Caco-2 (cell line): Measurements from ENCODE around the gene QRICH1. TPM values are rescaled to one million over a fixed set of nuclear protein-coding genes. Genes with fewer than 3 reads are reported as not detected.

Experiments used
- BruUV-seq: library from RNA; stranded (reverse); fragments of 400-500 nt; replicated peaks from 2 replicates; lab custom pipeline; 2021; lab: Mats Ljungman, UMichigan
- CTCF ChIA-PET: fragments of 300-600 bp; sonication (Branson Sonifier 250); formaldehyde crosslinking; loops from one replicate; lab custom pipeline; 2022; ENCODE audit warnings: antibody characterized with exemption; lab: Charles Lee
- POLR2A ChIA-PET: fragments of 300-600 bp; sonication (Branson Sonifier 250); formaldehyde crosslinking; loops from one replicate; lab custom pipeline; 2022; ENCODE audit warnings: antibody characterized with exemption; lab: Charles Lee
- DNase-seq, 2 experiments: peaks; one replicate each; pipeline versions ENCODE4 v3.0.0 to v3.0.0-alpha.2; 2020 to 2022
- H3K27me3 ChIP-seq: replicated peaks from 2 replicates; pipeline ENCODE4 v1.6.0; 2011; ENCODE audit warnings: low read length; ENCODE audit not compliant: control insufficient read depth, insufficient read depth
- H3K36me3 ChIP-seq: 2 replicates; pipeline ENCODE4 v1.5.1; 2011; ENCODE audit warnings: low read length; ENCODE audit not compliant: control insufficient read depth, insufficient read depth
- H3K4me1 ChIP-seq: fragments of 250-450 bp; sonication (Bioruptor Pico); 2 replicates; pipeline ENCODE4 v1.5.1; 2020; ENCODE audit warnings: mild to moderate bottlenecking
- H3K4me3 ChIP-seq: 2 replicates; pipeline ENCODE4 v1.5.1; 2011; ENCODE audit warnings: low read depth, mild to moderate bottlenecking, control low read depth, low read length
- H3K9me3 ChIP-seq: fragments of 250-450 bp; sonication (Bioruptor Pico); 2 replicates; pipeline ENCODE4 v1.5.1; 2020; ENCODE audit warnings: mild to moderate bottlenecking, moderate library complexity
- H3K27ac Mint-ChIP-seq: one replicate; pipeline ENCODE4 v1.8.0; 2022; ENCODE audit warnings: mixed read lengths; ENCODE audit not compliant: unreplicated experiment
- H3K27me3 Mint-ChIP-seq: one replicate; pipeline ENCODE4 v1.8.0; 2022; ENCODE audit warnings: mixed read lengths; ENCODE audit not compliant: insufficient read depth, unreplicated experiment
- H3K36me3 Mint-ChIP-seq: one replicate; pipeline ENCODE4 v1.8.0; 2022; ENCODE audit warnings: mild to moderate bottlenecking, mixed read lengths; ENCODE audit not compliant: insufficient read depth, unreplicated experiment
- H3K4me1 Mint-ChIP-seq: one replicate; pipeline ENCODE4 v1.8.0; 2022; ENCODE audit warnings: low read depth, mixed read lengths; ENCODE audit not compliant: unreplicated experiment
- H3K4me3 Mint-ChIP-seq: one replicate; pipeline ENCODE4 v1.8.0; 2022; ENCODE audit warnings: mild to moderate bottlenecking, moderate library complexity, mixed read lengths; ENCODE audit not compliant: unreplicated experiment
- H3K9me3 Mint-ChIP-seq: one replicate; pipeline ENCODE4 v1.8.0; 2022; ENCODE audit warnings: mixed read lengths; ENCODE audit not compliant: unreplicated experiment
- intact Hi-C: fragments of 100-400 bp; cut with micrococcal nuclease; formaldehyde crosslinking; loops from one replicate; pipeline ENCODE4 v1.10.0; 2022; ENCODE audit not compliant: unreplicated experiment
- total RNA-seq: library from RNA; stranded (reverse); gene quantifications from 2 replicates; pipeline ENCODE4 v1.2.3, GENCODE V29; 2022
- TF ChIP-seq, protein P1 (sequence below), 2 experiments: fragments of 200-600 bp in 1 of 2; IDR thresholded peaks; 1 replicate in 1 of 2; 2 replicates in 1 of 2; pipeline versions ENCODE4 v1.5.1 to v1.8.0; 2011 to 2022; ENCODE audit warnings: antibody characterized with exemption in 1 of 2, control low read depth in 1 of 2, inconsistent platforms in 1 of 2, low read depth in 1 of 2, low read length in 1 of 2, mild to moderate bottlenecking in 1 of 2, moderate library complexity in 1 of 2; ENCODE audit not compliant: insufficient read depth in 1 of 2, severe bottlenecking in 1 of 2, unreplicated experiment in 1 of 2

QRICH1 gene
- total RNA-seq, 1 experiment from 2014 or later: 119 TPM

DNA sequence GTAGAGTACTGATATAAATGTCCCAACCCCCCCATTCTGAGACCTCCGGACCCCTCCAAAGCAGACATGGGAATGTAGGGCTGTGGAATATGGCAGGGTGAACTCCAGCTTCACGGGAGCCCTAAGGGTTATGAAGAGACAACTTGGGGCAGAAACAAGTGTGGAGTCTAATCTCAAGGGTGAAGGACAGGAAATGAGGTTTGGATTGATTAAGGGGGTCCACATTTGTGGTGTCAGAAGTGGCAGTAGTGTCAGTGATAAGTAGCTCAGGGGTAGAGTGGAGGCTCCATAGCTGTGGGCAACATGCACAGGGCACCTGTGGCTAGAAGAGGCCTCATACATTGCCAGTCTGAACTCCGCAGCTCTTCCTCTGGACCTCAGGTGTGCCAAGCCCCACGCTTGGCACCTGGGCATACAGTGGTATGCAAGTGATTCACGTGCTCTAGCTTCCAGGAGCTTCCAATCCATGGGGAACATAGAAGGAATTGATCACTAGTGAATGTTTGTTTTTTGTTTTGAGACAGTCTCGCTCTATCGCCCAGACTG, 108.0 kb downstream of the QRICH1 start:
- Mint-ChIP-seq H3K27me3 (no peaks in the 10 kb centered on the region), H3K4me1 (peaks cover 13% of the 10 kb centered on the region), H3K36me3 (peaks cover 50% of the 10 kb centered on the region), H3K4me3 (no peak overlapping the region), H3K27ac (no peak overlapping the region), H3K9me3 (no peaks in the 10 kb centered on the region)
- H3K27me3 ChIP-seq: no peaks in the 10 kb centered on the region
- H3K36me3 ChIP-seq: peaks cover 1% of the 10 kb centered on the region
- CTCF ChIA-PET: interaction anchor here (1.2 kb wide), 1 partner anchor 21 kb away, joined by 4 read pairs; the partner anchor contains the start of gene WDR6
- intact Hi-C loops: no loop called here
- peaks cover 5% of the 10 kb centered on the region for H3K4me1 ChIP-seq
- TF ChIP-seq, protein P1, sequence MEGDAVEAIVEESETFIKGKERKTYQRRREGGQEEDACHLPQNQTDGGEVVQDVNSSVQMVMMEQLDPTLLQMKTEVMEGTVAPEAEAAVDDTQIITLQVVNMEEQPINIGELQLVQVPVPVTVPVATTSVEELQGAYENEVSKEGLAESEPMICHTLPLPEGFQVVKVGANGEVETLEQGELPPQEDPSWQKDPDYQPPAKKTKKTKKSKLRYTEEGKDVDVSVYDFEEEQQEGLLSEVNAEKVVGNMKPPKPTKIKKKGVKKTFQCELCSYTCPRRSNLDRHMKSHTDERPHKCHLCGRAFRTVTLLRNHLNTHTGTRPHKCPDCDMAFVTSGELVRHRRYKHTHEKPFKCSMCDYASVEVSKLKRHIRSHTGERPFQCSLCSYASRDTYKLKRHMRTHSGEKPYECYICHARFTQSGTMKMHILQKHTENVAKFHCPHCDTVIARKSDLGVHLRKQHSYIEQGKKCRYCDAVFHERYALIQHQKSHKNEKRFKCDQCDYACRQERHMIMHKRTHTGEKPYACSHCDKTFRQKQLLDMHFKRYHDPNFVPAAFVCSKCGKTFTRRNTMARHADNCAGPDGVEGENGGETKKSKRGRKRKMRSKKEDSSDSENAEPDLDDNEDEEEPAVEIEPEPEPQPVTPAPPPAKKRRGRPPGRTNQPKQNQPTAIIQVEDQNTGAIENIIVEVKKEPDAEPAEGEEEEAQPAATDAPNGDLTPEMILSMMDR (IDR thresholded peaks at IDR 0.05; ENCODE audit: insufficient read depth in 1 of 2, low read depth in 1 of 2, low read length in 1 of 2, severe bottlenecking in 1 of 2, unreplicated experiment in 1 of 2): no peak
- no TSS peak for BruUV-seq
- no peaks in the 10 kb centered on the region for H3K9me3 ChIP-seq
- no peak overlapping the region for H3K4me3 ChIP-seq
- DNase-seq: no peak
- POLR2A ChIA-PET: no interaction called here

- no peak for DNase-seq
- peaks cover 58% of the 10 kb centered on the region for H3K36me3 Mint-ChIP-seq
- Histone ChIP-seq H3K4me3 (no peak overlapping the region), H3K36me3 (peaks cover 1% of the 10 kb centered on the region), H3K9me3 (no peaks in the 10 kb centered on the region), H3K27me3 (no peaks in the 10 kb centered on the region), H3K4me1 (peaks cover 5% of the 10 kb centered on the region)
- ChIA-PET POLR2A (no interaction called here), CTCF (no interaction called here)
- H3K4me1 Mint-ChIP-seq: peaks cover 13% of the 10 kb centered on the region
- intact Hi-C loops: no loop called here
- TF ChIP-seq, protein P1 (IDR thresholded peaks at IDR 0.05; ENCODE audit: insufficient read depth in 1 of 2, low read depth in 1 of 2, low read length in 1 of 2, severe bottlenecking in 1 of 2, unreplicated experiment in 1 of 2): no peak
- no peaks in the 10 kb centered on the region for H3K27me3 Mint-ChIP-seq
- no peaks in the 10 kb centered on the region for H3K9me3 Mint-ChIP-seq
- H3K27ac Mint-ChIP-seq: no peak overlapping the region
- H3K4me3 Mint-ChIP-seq: no peak overlapping the region
- no TSS peak for BruUV-seq
Observed at GRCh38 chr3:48984663-48985062, 109.2 kb downstream of the QRICH1 start.

- no peak overlapping the region for H3K4me3 ChIP-seq
- POLR2A ChIA-PET: no interaction called here
- H3K27me3 Mint-ChIP-seq: no peaks in the 10 kb centered on the region
- H3K4me1 ChIP-seq: no peaks in the 10 kb centered on the region
- peaks cover 63% of the 10 kb centered on the region for H3K36me3 Mint-ChIP-seq
- H3K27ac Mint-ChIP-seq: no peak overlapping the region
- no peaks in the 10 kb centered on the region for H3K27me3 ChIP-seq
- CTCF ChIA-PET: no interaction called here
- TF ChIP-seq, protein P1 (IDR thresholded peaks at IDR 0.05; ENCODE audit: insufficient read depth in 1 of 2, low read depth in 1 of 2, low read length in 1 of 2, severe bottlenecking in 1 of 2, unreplicated experiment in 1 of 2): no peak
- no peak for DNase-seq
- intact Hi-C loops: no loop called here
- H3K9me3 Mint-ChIP-seq: no peaks in the 10 kb centered on the region
- BruUV-seq: no TSS peak
- H3K4me3 Mint-ChIP-seq: no peak overlapping the region
- H3K9me3 ChIP-seq: no peaks in the 10 kb centered on the region
- peaks cover 3% of the 10 kb centered on the region for H3K36me3 ChIP-seq
- peaks cover 5% of the 10 kb centered on the region for H3K4me1 Mint-ChIP-seq
Observed at GRCh38 chr3:48983096-48983495, 110.8 kb downstream of the QRICH1 start.
